B cell (primary cell): ENCODE results near the gene PCDH1.

Source experiments
- CTCF ChIP-seq: fragments of 200-600 bp; IDR thresholded peaks from one replicate; pipeline ENCODE4 v1.8.0; 2022; ENCODE audit warnings: antibody characterized with exemption, mild to moderate bottlenecking
- EZH2 ChIP-seq: IDR thresholded peaks from 2 replicates; pipeline ENCODE4 v1.6.1; 2012; ENCODE audit warnings: borderline replicate concordance, low read depth, mild to moderate bottlenecking, moderate library complexity, low read length; ENCODE audit not compliant: insufficient read depth, poor library complexity, severe bottlenecking

- no peak for TF ChIP-seq CTCF
- TF ChIP-seq EZH2, result no peak
Measured at GRCh38 chr5:141902015-141902814, 24.0 kb upstream of the PCDH1 start.
